ENCODE data around the gene PPP1R27.

- no peak for TF ChIP-seq CTCF (IDR thresholded peaks at IDR 0.05; ENCODE audit: insufficient read depth, low read depth, low read length)
- TF ChIP-seq EZH2 (IDR thresholded peaks at IDR 0.05; ENCODE audit: insufficient read depth, low read length), result no peak
Measured at GRCh38 chr17:81807839-81808238, 27.0 kb downstream of the PPP1R27 start.
